Mucosa of descending colon (tissue), 3 donors: ENCODE data around the gene MLIP. TPM values are rescaled to one million over a fixed set of nuclear protein-coding genes. Genes with fewer than 3 reads are reported as not detected.

Experiments
- ATAC-seq: fragments of 200-7000 bp; cut with Tn5 transposase; one replicate; pipeline ENCODE4 v1.9.1; 2020; ENCODE audit warnings: mild to moderate bottlenecking, moderate library complexity
- DNase-seq, 3 donors: peaks; one replicate each; pipeline ENCODE4 v3.0.0-alpha.2; 2020
- H3K36me3 ChIP-seq: fragments of 200-600 bp; one replicate; pipeline ENCODE4 v1.8.0; 2021; ENCODE audit warnings: low read depth, mild to moderate bottlenecking
- H3K4me1 ChIP-seq: fragments of 200-600 bp; one replicate; pipeline ENCODE4 v1.8.0; 2021; ENCODE audit warnings: low read depth, mild to moderate bottlenecking
- H3K4me3 ChIP-seq: fragments of 200-600 bp; one replicate; pipeline ENCODE4 v1.8.0; 2021; ENCODE audit warnings: mild to moderate bottlenecking
- H3K9me3 ChIP-seq: fragments of 200-600 bp; one replicate; pipeline ENCODE4 v1.8.0; 2021; ENCODE audit warnings: mild to moderate bottlenecking
- intact Hi-C, 2 donors: fragments of 100-400 bp; cut with DNase I in 1 of 2; cut with micrococcal nuclease in 1 of 2; formaldehyde crosslinking; loops; one replicate each; pipeline versions ENCODE4 v1.11.0 to v1.11.1; 2022; cut with DNase I, micrococcal nuclease
- total RNA-seq, 3 donors: library from RNA; stranded (reverse); fragmentation: NEBNext Ultra II Directional in 2 of 3; extraction: Animal tissue kit (Norgen Biotek cat#: 25700) in 2 of 3; gene quantifications; one replicate each; pipeline versions ENCODE4 v1.2.1 to v1.2.4, GENCODE V29; 2021 to 2023
- TF ChIP-seq, protein P1 (sequence below): fragments of 200-600 bp; IDR thresholded peaks from one replicate; pipeline ENCODE4 v1.8.0; 2022; ENCODE audit warnings: antibody characterized with exemption, mild to moderate bottlenecking
- donor health status: DM: no; HTN: no; CAD: no; lungs with moderate emphysema.
- donor health status: DM: no; HTN: no; CAD: no.
- donor health status: DM: no; HTN: yes; CAD: no.

MLIP gene
- total RNA-seq, 3 donors from 2014 or later, result 1.9 to 2.5 (median 2.3) TPM

DNA sequence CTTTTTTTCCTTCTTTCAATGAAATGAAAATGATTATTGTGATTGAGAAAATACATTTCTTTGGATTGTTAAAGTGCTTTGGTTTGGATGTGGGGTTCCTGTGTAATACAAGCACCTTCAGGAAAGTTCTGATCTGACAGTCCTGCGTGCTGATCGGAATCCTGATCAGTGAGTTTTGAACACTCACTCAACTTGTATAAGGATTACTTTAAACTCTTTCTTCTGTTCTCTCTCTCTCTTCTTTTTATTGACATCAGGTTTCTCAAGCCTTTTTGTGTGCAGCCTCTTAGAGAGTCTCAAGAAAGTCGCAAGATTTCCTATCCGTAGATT lies 197.7 kb downstream of the MLIP start:
- peaks cover 4% of the 10 kb centered on the region for H3K4me1 ChIP-seq
- H3K4me3 ChIP-seq, result peak overlapping the region; percentile 4
- H3K9me3 ChIP-seq, result no peaks in the 10 kb centered on the region
- TF ChIP-seq, protein P1, sequence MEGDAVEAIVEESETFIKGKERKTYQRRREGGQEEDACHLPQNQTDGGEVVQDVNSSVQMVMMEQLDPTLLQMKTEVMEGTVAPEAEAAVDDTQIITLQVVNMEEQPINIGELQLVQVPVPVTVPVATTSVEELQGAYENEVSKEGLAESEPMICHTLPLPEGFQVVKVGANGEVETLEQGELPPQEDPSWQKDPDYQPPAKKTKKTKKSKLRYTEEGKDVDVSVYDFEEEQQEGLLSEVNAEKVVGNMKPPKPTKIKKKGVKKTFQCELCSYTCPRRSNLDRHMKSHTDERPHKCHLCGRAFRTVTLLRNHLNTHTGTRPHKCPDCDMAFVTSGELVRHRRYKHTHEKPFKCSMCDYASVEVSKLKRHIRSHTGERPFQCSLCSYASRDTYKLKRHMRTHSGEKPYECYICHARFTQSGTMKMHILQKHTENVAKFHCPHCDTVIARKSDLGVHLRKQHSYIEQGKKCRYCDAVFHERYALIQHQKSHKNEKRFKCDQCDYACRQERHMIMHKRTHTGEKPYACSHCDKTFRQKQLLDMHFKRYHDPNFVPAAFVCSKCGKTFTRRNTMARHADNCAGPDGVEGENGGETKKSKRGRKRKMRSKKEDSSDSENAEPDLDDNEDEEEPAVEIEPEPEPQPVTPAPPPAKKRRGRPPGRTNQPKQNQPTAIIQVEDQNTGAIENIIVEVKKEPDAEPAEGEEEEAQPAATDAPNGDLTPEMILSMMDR, result no peak
- intact Hi-C loops, result no loop called here
- DNase-seq (peak in 1 of 3 donors; percentile 13), ATAC-seq (no peak)
- H3K36me3 ChIP-seq, result no peaks in the 10 kb centered on the region

DNA sequence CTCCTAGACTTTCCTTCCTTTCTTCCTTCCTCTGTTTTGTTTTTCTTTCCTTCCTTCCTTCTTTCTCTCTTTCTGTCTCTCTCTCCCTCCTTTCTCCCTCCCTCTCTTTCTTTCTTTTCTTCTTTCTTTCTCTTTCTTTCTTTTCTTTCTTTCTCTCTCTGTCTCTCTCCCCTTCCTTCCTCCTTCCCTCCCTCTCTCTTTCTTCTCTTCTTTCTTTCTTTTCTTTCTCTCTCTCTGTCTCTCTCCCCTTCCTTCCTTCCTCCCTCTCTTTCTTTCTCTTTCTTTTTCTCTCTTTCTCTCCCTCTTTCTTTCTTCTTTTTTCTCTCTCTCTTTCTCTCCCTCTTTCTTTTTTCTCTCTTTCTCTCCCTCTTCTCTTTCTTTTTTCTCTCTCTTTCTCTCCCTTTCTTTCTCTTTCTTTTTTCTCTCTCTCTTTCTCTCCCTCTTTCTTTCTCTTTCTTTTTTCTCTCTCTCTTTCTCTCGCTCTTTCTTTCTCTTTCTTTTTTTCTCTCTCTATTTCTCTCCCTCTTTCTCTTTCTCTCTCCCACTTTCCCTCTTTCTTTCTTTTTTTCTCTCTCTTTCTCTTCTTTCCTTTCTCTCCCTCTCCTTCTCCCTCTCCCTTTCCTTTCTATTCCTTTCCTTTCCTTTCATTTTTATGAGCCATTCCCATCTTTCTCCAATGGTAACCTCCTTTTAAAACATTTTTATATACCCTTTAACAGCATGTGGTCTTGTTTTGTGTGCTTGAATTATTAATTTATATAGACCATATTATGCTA lies 199.3 kb downstream of the MLIP start:
- intact Hi-C loops, result no loop called here

DNA sequence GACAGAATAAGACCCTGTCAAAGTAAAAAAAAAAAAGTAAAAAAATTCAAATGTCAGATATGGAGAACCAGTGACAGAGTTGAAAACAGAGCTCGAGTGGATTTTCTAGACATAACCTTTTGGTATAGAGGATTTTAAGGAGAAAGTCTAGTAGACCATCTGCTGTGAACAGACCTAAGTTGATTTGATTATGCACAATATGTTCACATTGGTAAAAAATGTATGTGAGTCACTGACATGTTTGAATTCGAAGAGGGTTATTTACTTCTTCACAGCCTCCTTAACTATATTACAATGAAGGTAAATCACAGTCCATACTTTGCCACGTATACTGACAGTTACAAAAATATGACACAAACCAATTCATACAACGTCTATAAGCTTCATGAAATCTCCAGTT lies 204.4 kb downstream of the MLIP start:
- Histone ChIP-seq H3K36me3 (no peaks in the 10 kb centered on the region), H3K9me3 (no peaks in the 10 kb centered on the region), H3K4me3 (no peak overlapping the region), H3K4me1 (peaks cover 4% of the 10 kb centered on the region)
- ATAC-seq, result no peak
- intact Hi-C loops, result no loop called here
- no peak for DNase-seq
- TF ChIP-seq, protein P1, result no peak

More for the DNA sequence above, 199.3 kb downstream of the MLIP start:
- TF ChIP-seq, protein P1, result no peak
- no peak overlapping the region for H3K4me3 ChIP-seq
- DNase-seq, result no peak
- no peaks in the 10 kb centered on the region for H3K36me3 ChIP-seq
- no peak for ATAC-seq
- no peaks in the 10 kb centered on the region for H3K9me3 ChIP-seq
- H3K4me1 ChIP-seq, result peaks cover 4% of the 10 kb centered on the region

Other genes with a start within 250 kb of the MLIP start
- 10 to 100 TPM; 25.2 to 55.5 (median 28.1) TPM for gene TINAG, start 197.0 kb downstream of the MLIP start, total RNA-seq